Stimulated activated CD8-positive, alpha-beta memory T cell treated with anti-CD3 and anti-CD28 coated beads, Interleukin-12 subunit alpha, Interleukin-12 subunit beta, amount 100 ng/mL, for 1 hour (primary cell): ENCODE measurements around the gene PDE1A.

Experiments used
- DNase-seq: peaks from one replicate; pipeline ENCODE4 v3.0.0-alpha.2; 2020; ENCODE audit warnings: low read depth

PDE1A gene

GRCh38 chr2:182266909-182267308 is 159.9 kb downstream of the PDE1A start:
- no peak for DNase-seq

- no peak for DNase-seq
Observed at GRCh38 chr2:182265718-182266117, 161.1 kb downstream of the PDE1A start.

GRCh38 chr2:182261860-182262387 is 164.9 kb downstream of the PDE1A start:
- DNase-seq, result no peak

GRCh38 chr2:182259629-182260150 is 167.1 kb downstream of the PDE1A start:
- no peak for DNase-seq

- DNase-seq, result no peak
Observed at GRCh38 chr2:182252534-182252933, 174.3 kb downstream of the PDE1A start.

- DNase-seq, result no peak
Observed at GRCh38 chr2:182248898-182249297, 177.9 kb downstream of the PDE1A start.

- DNase-seq, result no peak
Observed at GRCh38 chr2:182248362-182248761, 178.5 kb downstream of the PDE1A start.

GRCh38 chr2:182247831-182248230 is 179.0 kb downstream of the PDE1A start:
- DNase-seq, result no peak

GRCh38 chr2:182245963-182246362 is 180.9 kb downstream of the PDE1A start:
- DNase-seq, result no peak

- no peak for DNase-seq
Observed at GRCh38 chr2:182242609-182243008, 184.2 kb downstream of the PDE1A start.

- DNase-seq, result no peak
Observed at GRCh38 chr2:182241936-182242335, 184.9 kb downstream of the PDE1A start.

- no peak for DNase-seq
Observed at GRCh38 chr2:182240862-182241371, 185.9 kb downstream of the PDE1A start.

- no peak for DNase-seq
Observed at GRCh38 chr2:182230561-182230960, 196.3 kb downstream of the PDE1A start.

- no peak for DNase-seq
Observed at GRCh38 chr2:182229297-182229696, 197.5 kb downstream of the PDE1A start.

GRCh38 chr2:182228741-182229140 is 198.1 kb downstream of the PDE1A start:
- DNase-seq, result no peak

- DNase-seq, result no peak
Observed at GRCh38 chr2:182228073-182228473, 198.8 kb downstream of the PDE1A start.

GRCh38 chr2:182226807-182227206 is 200.0 kb downstream of the PDE1A start:
- no peak for DNase-seq

GRCh38 chr2:182224669-182225068 is 202.2 kb downstream of the PDE1A start:
- no peak for DNase-seq

GRCh38 chr2:182220998-182221397 is 205.8 kb downstream of the PDE1A start:
- DNase-seq, result no peak

GRCh38 chr2:182220335-182220734 is 206.5 kb downstream of the PDE1A start:
- DNase-seq, result no peak

- DNase-seq, result no peak
Observed at GRCh38 chr2:182210669-182211068, 216.2 kb downstream of the PDE1A start.

- no peak for DNase-seq
Observed at GRCh38 chr2:182208421-182208820, 218.4 kb downstream of the PDE1A start.

GRCh38 chr2:182207049-182207746 is 219.6 kb downstream of the PDE1A start:
- DNase-seq, result no peak

GRCh38 chr2:182197529-182197928 is 229.3 kb downstream of the PDE1A start:
- no peak for DNase-seq
